SH-SY5Y (cell line): ENCODE results near the gene PHTF2.

Experiments
- GATA2 ChIP-seq: IDR thresholded peaks from 2 replicates; pipeline ENCODE4 v1.6.1; 2011; ENCODE audit warnings: mild to moderate bottlenecking, low read depth, low read length
- GATA3 ChIP-seq: IDR thresholded peaks from 2 replicates; pipeline ENCODE4 v1.6.1; 2011; ENCODE audit warnings: low read depth, mild to moderate bottlenecking, low read length, moderate library complexity

The PHTF2 gene

GRCh38 chr7:77904252-77904651 lies 105.7 kb downstream of the PHTF2 start:
- TF ChIP-seq GATA2 (no peak), GATA3 (no peak)

GRCh38 chr7:77907281-77907680 lies 108.7 kb downstream of the PHTF2 start:
- no peak for TF ChIP-seq GATA2
- TF ChIP-seq GATA3: no peak

- no peak for TF ChIP-seq GATA3
- TF ChIP-seq GATA2: no peak
These were observed 110.1 kb downstream of the PHTF2 start for GRCh38 chr7:77908664-77909063.

GRCh38 chr7:77910124-77910523 lies 111.6 kb downstream of the PHTF2 start:
- no peak for TF ChIP-seq GATA2
- TF ChIP-seq GATA3: no peak

- TF ChIP-seq GATA2 (no peak), GATA3 (no peak)
These were observed 113.7 kb downstream of the PHTF2 start for GRCh38 chr7:77912293-77912692.

GRCh38 chr7:77913977-77914607 lies 115.5 kb downstream of the PHTF2 start:
- TF ChIP-seq GATA2 (no peak), GATA3 (no peak)

GRCh38 chr7:77917500-77918262 lies 119.1 kb downstream of the PHTF2 start:
- TF ChIP-seq GATA2 (no peak), GATA3 (no peak)

- TF ChIP-seq GATA3 (no peak), GATA2 (no peak)
These were observed 120.1 kb downstream of the PHTF2 start for GRCh38 chr7:77918676-77919075.

- TF ChIP-seq GATA3 (no peak), GATA2 (no peak)
These were observed 124.8 kb downstream of the PHTF2 start for GRCh38 chr7:77923419-77923818.

GRCh38 chr7:77930496-77930895 lies 131.9 kb downstream of the PHTF2 start:
- TF ChIP-seq GATA2 (no peak), GATA3 (no peak)

GRCh38 chr7:77931841-77932240 lies 133.3 kb downstream of the PHTF2 start:
- TF ChIP-seq GATA2 (no peak), GATA3 (no peak)

- TF ChIP-seq GATA2 (no peak), GATA3 (no peak)
These were observed 134.8 kb downstream of the PHTF2 start for GRCh38 chr7:77933394-77933793.

- TF ChIP-seq GATA3 (no peak), GATA2 (no peak)
These were observed 137.2 kb downstream of the PHTF2 start for GRCh38 chr7:77935652-77936348.

GRCh38 chr7:77940647-77941046 lies 142.1 kb downstream of the PHTF2 start:
- TF ChIP-seq GATA2: no peak
- no peak for TF ChIP-seq GATA3

GRCh38 chr7:77942431-77942830 lies 143.9 kb downstream of the PHTF2 start:
- TF ChIP-seq GATA3: no peak
- TF ChIP-seq GATA2: no peak
